OCI-LY7 (cell line): ENCODE results near the gene ZSCAN22. TPM values are rescaled to one million over a fixed set of nuclear protein-coding genes. Genes with fewer than 3 reads are reported as not detected.
A peak's percentile ranks its signal among the peaks of the same experiment; 100 is the strongest.

Experiments used
- BruUV-seq: library from RNA; stranded (reverse); fragments of 400-500 nt; replicated peaks from 2 replicates; lab custom pipeline; 2021; lab: Mats Ljungman, UMichigan
- CTCF ChIA-PET: fragments of 300-600 bp; sonication (Branson Sonifier 250); formaldehyde crosslinking; loops from one replicate; lab custom pipeline; 2022; ENCODE audit warnings: antibody characterized with exemption; ENCODE audit not compliant: unreplicated experiment; lab: Charles Lee
- POLR2A ChIA-PET: fragments of 300-600 bp; sonication (Branson Sonifier 250); formaldehyde crosslinking; loops from one replicate; lab custom pipeline; 2022; ENCODE audit warnings: antibody characterized with exemption; lab: Charles Lee
- DNase-seq: peaks from one replicate; pipeline ENCODE4 v3.0.0-alpha.2; 2015; ENCODE audit warnings: low spot score
- H2AFZ ChIP-seq: fragments of 200-600 bp; sonication (generic), shearing (Covaris generic); 2 replicates; pipeline ENCODE4 v1.6.1; 2014; ENCODE audit warnings: mild to moderate bottlenecking, antibody characterized with exemption, low read length, moderate library complexity
- H3K27ac ChIP-seq: fragments of 200-600 bp; sonication (generic); 2 replicates; pipeline ENCODE4 v1.5.1; 2014; ENCODE audit warnings: mixed run types, low read depth, mild to moderate bottlenecking, moderate library complexity, low read length, inconsistent platforms; ENCODE audit not compliant: poor library complexity, severe bottlenecking
- H3K36me3 ChIP-seq: fragments of 200-600 bp; sonication (generic); 2 replicates; pipeline ENCODE4 v1.6.1; 2014; ENCODE audit warnings: mild to moderate bottlenecking, antibody characterized with exemption, low read length, moderate library complexity, mixed read lengths; ENCODE audit not compliant: insufficient read depth
- H3K4me1 ChIP-seq: fragments of 200-600 bp; sonication (generic); 2 replicates; pipeline ENCODE4 v1.5.1; 2014; ENCODE audit warnings: mild to moderate bottlenecking, low read length; ENCODE audit not compliant: insufficient read depth, poor library complexity, severe bottlenecking
- H3K4me2 ChIP-seq: fragments of 200-600 bp; sonication (generic); 2 replicates; pipeline ENCODE4 v1.6.1; 2014; ENCODE audit warnings: mild to moderate bottlenecking, low read length
- H3K4me3 ChIP-seq: fragments of 200-600 bp; sonication (generic); 2 replicates; pipeline ENCODE4 v1.5.1; 2014; ENCODE audit warnings: mild to moderate bottlenecking, low read depth, low read length; ENCODE audit not compliant: poor library complexity, severe bottlenecking
- H3K79me2 ChIP-seq: fragments of 200-600 bp; sonication (generic); 2 replicates; pipeline ENCODE4 v1.6.1; 2016; ENCODE audit warnings: low read depth, mild to moderate bottlenecking, low read length, moderate library complexity, mixed read lengths; ENCODE audit not compliant: insufficient read depth
- H3K9me2 ChIP-seq: fragments of 200-600 bp; sonication (generic); 2 replicates; pipeline ENCODE4 v1.6.1; 2016; ENCODE audit warnings: mild to moderate bottlenecking, low read length, mixed read lengths; ENCODE audit not compliant: insufficient read depth
- H3K9me3 ChIP-seq: fragments of 200-600 bp; sonication (generic); 2 replicates; pipeline ENCODE4 v1.6.1; 2014; ENCODE audit warnings: mild to moderate bottlenecking, mixed run types, low read length, mixed read lengths
- H4K20me1 ChIP-seq: fragments of 200-600 bp; sonication (generic); 2 replicates; pipeline ENCODE4 v1.6.1; 2014; ENCODE audit warnings: mild to moderate bottlenecking, antibody characterized with exemption, low read length, moderate library complexity, mixed read lengths; ENCODE audit not compliant: insufficient read depth
- CTCF ChIP-seq: fragments of 200-600 bp; sonication (generic); conservative IDR thresholded peaks from 2 replicates; pipeline ENCODE4 v1.5.1; 2014; ENCODE audit warnings: mild to moderate bottlenecking, antibody characterized with exemption, low read length, moderate library complexity, mixed read lengths
- EZH2phosphoT487 ChIP-seq: fragments of 200-600 bp; sonication (generic); IDR thresholded peaks from 2 replicates; pipeline ENCODE4 v1.6.1; 2018; ENCODE audit warnings: low read depth, borderline replicate concordance, mild to moderate bottlenecking, mixed run types, antibody characterized with exemption, low read length, moderate library complexity, mixed read lengths
- intact Hi-C: fragments of 100-400 bp; cut with micrococcal nuclease; formaldehyde crosslinking; loops from one replicate; pipeline ENCODE4 v1.10.0; 2022; ENCODE audit not compliant: unreplicated experiment
- total RNA-seq, 2 experiments: library from RNA; depleted of rRNA in 1 of 2; stranded (reverse); fragments of >200 nt in 1 of 2; shearing (Covaris generic) in 1 of 2; gene quantifications; 2 replicates each; pipeline ENCODE4 v1.2.3, GENCODE V29; 2014 to 2022

Gene ZSCAN22
- total RNA-seq, 2 experiments from 2014 or later, result 3.3 to 3.7 TPM

GRCh38 chr19:58279042-58279924, 47.5 kb upstream of the ZSCAN22 start:
- Histone ChIP-seq H3K4me1 (peaks cover 18% of the 10 kb centered on the region), H3K36me3 (peaks cover 49% of the 10 kb centered on the region), H3K79me2 (peaks cover 37% of the 10 kb centered on the region), H3K4me3 (peak overlapping the region; percentile 83), H3K9me3 (peaks cover 16% of the 10 kb centered on the region), H2AFZ (peak overlapping the region; percentile 81), H3K4me2 (peak overlapping the region; percentile 92), H3K27ac (peak overlapping the region; percentile 2), H3K9me2 (no peaks in the 10 kb centered on the region), H4K20me1 (no peaks in the 10 kb centered on the region)
- BruUV-seq, result no TSS peak
- DNase-seq, result peak; percentile 35
- intact Hi-C loops, result loop anchor here (2.0 kb wide), 4 partner anchors 26 to 96 kb away; partner anchors contain the start of genes ERVK3-1, ZNF274 and ZSCAN22
- ChIA-PET CTCF (no interaction called here), POLR2A (interaction anchor here (0.6 to 0.9 kb wide), 3 partner anchors 27 to 143 kb away, joined by 3 to 4 read pairs (median 3); no protein-coding TSS in a partner anchor)
- TF ChIP-seq CTCF, result no peak
- no peak for TF ChIP-seq EZH2phosphoT487

GRCh38 chr19:58279925-58280316, 46.9 kb upstream of the ZSCAN22 start:
- H3K4me3 ChIP-seq, result peak overlapping the region; percentile 83
- no peak overlapping the region for H3K27ac ChIP-seq
- ChIA-PET CTCF (no interaction called here), POLR2A (interaction anchor here (0.7 kb wide), 1 partner anchor 144 kb away, joined by 3 read pairs; no protein-coding TSS in a partner anchor)
- intact Hi-C loops, result loop anchor here (2.0 kb wide), 4 partner anchors 25 to 97 kb away; partner anchors contain the start of genes ERVK3-1, ZNF274 and ZSCAN22
- H3K9me3 ChIP-seq, result peaks cover 10% of the 10 kb centered on the region
- H3K9me2 ChIP-seq, result no peaks in the 10 kb centered on the region
- TSS peak; percentile 69 for BruUV-seq
- peaks cover 18% of the 10 kb centered on the region for H3K4me1 ChIP-seq
- peaks cover 49% of the 10 kb centered on the region for H3K36me3 ChIP-seq
- no peak overlapping the region for H2AFZ ChIP-seq
- H3K4me2 ChIP-seq, result peak overlapping the region; percentile 92
- no peaks in the 10 kb centered on the region for H4K20me1 ChIP-seq
- H3K79me2 ChIP-seq, result peaks cover 37% of the 10 kb centered on the region
- no peak for DNase-seq
- TF ChIP-seq EZH2phosphoT487 (no peak), CTCF (no peak)

GRCh38 chr19:58284199-58284598, 42.6 kb upstream of the ZSCAN22 start:
- intact Hi-C loops, result no loop called here
- Histone ChIP-seq H4K20me1 (no peaks in the 10 kb centered on the region), H3K36me3 (peaks cover 80% of the 10 kb centered on the region), H3K4me1 (peaks cover 12% of the 10 kb centered on the region), H3K9me2 (no peaks in the 10 kb centered on the region), H3K4me3 (no peak overlapping the region), H3K9me3 (peaks cover 10% of the 10 kb centered on the region; the same call in 1 of the 2 replicates), H3K79me2 (peaks cover 29% of the 10 kb centered on the region), H3K27ac (no peak overlapping the region), H3K4me2 (no peak overlapping the region), H2AFZ (no peak overlapping the region)
- CTCF ChIA-PET, result no interaction called here
- no peak for DNase-seq
- TF ChIP-seq CTCF (no peak), EZH2phosphoT487 (no peak)
- no TSS peak for BruUV-seq
- POLR2A ChIA-PET, result interaction anchor here (1.2 kb wide), 1 partner anchor 606 kb away, joined by 3 read pairs; no protein-coding TSS in a partner anchor
